ENCODE data around the gene TXNL4B. TPM values are rescaled to one million over a fixed set of nuclear protein-coding genes. Genes with fewer than 3 reads are reported as not detected.

TXNL4B gene
- polyA plus RNA-seq, 4 donors, result 11.3 to 22.1 (median 12.1) TPM

DNA sequence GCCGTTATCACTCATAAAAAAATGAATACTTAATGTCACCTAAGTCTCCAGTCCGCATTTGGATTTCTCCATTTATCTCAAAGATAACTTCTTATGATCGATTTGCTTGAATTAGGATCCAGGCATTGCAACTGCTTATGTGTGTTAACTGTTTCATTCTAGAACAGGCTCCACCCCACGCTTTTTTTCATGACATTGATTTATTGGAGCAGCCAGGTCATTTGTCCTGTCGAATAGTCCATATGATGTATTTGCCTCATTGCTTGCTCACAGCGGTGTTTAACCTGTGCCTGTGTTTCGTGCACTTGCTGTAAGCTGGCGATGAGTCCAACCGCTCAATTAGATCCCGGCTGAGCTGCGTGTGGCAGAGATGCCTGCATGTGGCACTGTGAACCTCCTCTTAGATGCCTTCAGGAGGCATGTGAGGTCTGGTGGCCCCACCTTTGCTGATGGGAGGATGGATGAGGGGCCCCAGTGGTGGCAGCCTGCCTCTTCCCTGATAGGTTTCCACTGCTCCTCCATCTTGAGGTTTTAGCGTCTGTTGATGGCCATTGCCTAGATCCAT is 16.6 kb upstream of the TXNL4B start:
- FAIRE-seq (no peak), DNase-seq (no peak)
- Histone ChIP-seq H3K4me1 (ENCODE audit: control insufficient read depth in 3 of 3, insufficient read depth in 2 of 3, low read depth in 1 of 3, low read length in 2 of 3) (no peaks in the 10 kb centered on the region), H3K27ac (ENCODE audit: low read depth in 1 of 3, low read length in 2 of 3) (no peak overlapping the region), H3K27me3 (ENCODE audit: control insufficient read depth in 3 of 3, insufficient read depth in 3 of 3, low read length in 3 of 3) (no peaks in the 10 kb centered on the region), H3K4me3 (ENCODE audit: low read depth in 1 of 3, low read length in 3 of 3) (no peak overlapping the region), H3K36me3 (ENCODE audit: control insufficient read depth in 3 of 3, insufficient read depth in 2 of 3, low read depth in 1 of 3, low read length in 3 of 3) (peaks cover 22 to 79% (median 48%) of the 10 kb centered on the region in 3 donors), H3K9me3 (ENCODE audit: control insufficient read depth in 2 of 2, insufficient read depth in 1 of 2, low read depth in 1 of 2, low read length in 1 of 2) (peaks cover 0 to 10% of the 10 kb centered on the region in 2 donors)
- WGBS, 3 donors, result 93 to 96% (median 95%) methylated on average over 12 of the region's 12 CpGs

DNA sequence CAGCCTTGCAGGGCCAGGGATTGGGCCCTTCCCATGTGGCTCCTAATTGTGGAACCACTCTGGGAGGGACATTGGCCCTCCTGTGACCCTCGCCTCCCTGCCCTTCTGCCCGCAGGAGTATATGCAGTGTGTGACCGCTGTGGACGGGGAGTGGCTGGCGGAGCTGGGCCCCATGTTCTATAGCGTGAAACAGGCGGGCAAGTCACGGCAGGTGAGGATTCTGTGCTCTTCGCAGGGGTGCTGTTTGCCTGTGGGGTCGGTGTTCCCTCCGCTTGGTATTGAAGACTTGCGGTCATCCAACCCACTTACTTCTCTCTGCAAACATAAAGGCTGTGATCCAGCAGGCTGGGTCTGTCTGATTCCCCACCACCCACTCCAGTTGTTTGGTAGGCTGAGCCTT is 15.9 kb upstream of the TXNL4B start:
- no peak overlapping the region for H3K27ac ChIP-seq (ENCODE audit: low read depth in 1 of 3, low read length in 2 of 3)
- H3K27me3 ChIP-seq (ENCODE audit: control insufficient read depth in 3 of 3, insufficient read depth in 3 of 3, low read length in 3 of 3), result no peaks in the 10 kb centered on the region
- FAIRE-seq, result no peak
- H3K36me3 ChIP-seq (ENCODE audit: control insufficient read depth in 3 of 3, insufficient read depth in 2 of 3, low read depth in 1 of 3, low read length in 3 of 3), result peaks cover 27 to 87% (median 48%) of the 10 kb centered on the region in 3 donors
- no peak overlapping the region for H3K4me3 ChIP-seq (ENCODE audit: low read depth in 1 of 3, low read length in 3 of 3)
- H3K4me1 ChIP-seq (ENCODE audit: control insufficient read depth in 3 of 3, insufficient read depth in 2 of 3, low read depth in 1 of 3, low read length in 2 of 3), result no peaks in the 10 kb centered on the region
- H3K9me3 ChIP-seq (ENCODE audit: control insufficient read depth in 2 of 2, insufficient read depth in 1 of 2, low read depth in 1 of 2, low read length in 1 of 2), result peaks cover 0 to 10% of the 10 kb centered on the region in 2 donors
- 96 to 98% (median 97%) methylated on average over 12 of the region's 12 CpGs for WGBS, 3 donors
- DNase-seq, result no peak

DNA sequence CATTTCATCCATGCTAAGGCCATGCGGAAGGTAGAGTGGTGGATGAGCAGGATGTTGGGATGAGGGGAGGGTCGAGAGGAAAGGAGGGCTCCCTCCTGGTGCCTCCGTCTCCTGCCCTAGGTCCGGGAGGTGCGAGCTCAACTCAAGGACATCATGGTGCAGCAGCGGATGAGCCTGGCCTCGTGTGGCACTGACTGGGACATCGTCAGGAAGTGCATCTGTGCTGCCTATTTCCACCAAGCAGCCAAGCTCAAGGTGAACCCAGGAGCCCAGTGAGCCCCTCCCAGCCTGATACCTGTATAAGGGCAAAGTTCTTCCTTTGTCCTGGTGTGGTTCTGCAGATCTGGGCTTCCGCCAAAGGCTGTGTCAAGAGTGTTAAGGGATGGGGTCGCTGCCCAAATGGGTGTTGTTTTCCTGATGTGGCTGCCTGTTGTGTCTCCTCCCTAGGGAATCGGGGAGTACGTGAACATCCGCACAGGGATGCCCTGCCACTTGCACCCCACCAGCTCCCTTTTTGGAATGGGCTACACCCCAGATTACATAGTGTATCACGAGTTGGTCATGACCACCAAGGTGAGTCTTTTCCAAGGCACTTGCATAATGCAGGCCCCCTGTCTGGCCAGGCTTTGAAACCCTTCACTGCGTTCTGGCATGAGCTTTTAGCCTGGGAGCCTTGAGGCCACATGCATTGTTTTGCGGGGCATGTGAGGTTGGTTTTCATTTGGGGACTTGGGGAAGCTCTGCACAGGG is 15.1 kb upstream of the TXNL4B start:
- Histone ChIP-seq H3K27ac (ENCODE audit: low read depth in 1 of 3, low read length in 2 of 3) (no peak overlapping the region), H3K36me3 (ENCODE audit: control insufficient read depth in 3 of 3, insufficient read depth in 2 of 3, low read depth in 1 of 3, low read length in 3 of 3) (peaks cover 27 to 94% (median 54%) of the 10 kb centered on the region in 3 donors), H3K27me3 (ENCODE audit: control insufficient read depth in 3 of 3, insufficient read depth in 3 of 3, low read length in 3 of 3) (no peaks in the 10 kb centered on the region), H3K4me1 (ENCODE audit: control insufficient read depth in 3 of 3, insufficient read depth in 2 of 3, low read depth in 1 of 3, low read length in 2 of 3) (no peaks in the 10 kb centered on the region), H3K9me3 (ENCODE audit: control insufficient read depth in 2 of 2, insufficient read depth in 1 of 2, low read depth in 1 of 2, low read length in 1 of 2) (peaks cover 0 to 10% of the 10 kb centered on the region in 2 donors), H3K4me3 (ENCODE audit: low read depth in 1 of 3, low read length in 3 of 3) (no peak overlapping the region)
- 74 to 80% (median 77%) methylated on average over 16 of the region's 16 CpGs for WGBS, 3 donors
- DNase-seq (peak in 1 of 2 donors; percentile 36), FAIRE-seq (no peak)

DNA sequence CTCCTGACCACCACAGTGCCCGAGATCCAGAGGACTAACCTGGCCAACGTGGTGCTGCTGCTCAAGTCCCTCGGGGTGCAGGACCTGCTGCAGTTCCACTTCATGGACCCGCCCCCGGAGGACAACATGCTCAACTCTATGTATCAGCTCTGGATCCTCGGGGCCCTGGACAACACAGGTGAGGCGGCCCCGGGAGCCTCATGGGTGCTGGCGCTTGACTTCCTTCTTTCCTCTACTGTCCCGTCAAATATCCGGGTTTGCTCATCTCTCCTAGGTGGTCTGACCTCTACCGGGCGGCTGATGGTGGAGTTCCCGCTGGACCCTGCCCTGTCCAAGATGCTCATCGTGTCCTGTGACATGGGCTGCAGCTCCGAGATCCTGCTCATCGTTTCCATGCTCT is 14.0 kb upstream of the TXNL4B start:
- no peak overlapping the region for H3K27ac ChIP-seq (ENCODE audit: low read depth in 1 of 3, low read length in 2 of 3)
- H3K4me3 ChIP-seq (ENCODE audit: low read depth in 1 of 3, low read length in 3 of 3), result no peak overlapping the region
- peaks cover 0 to 10% of the 10 kb centered on the region in 2 donors for H3K9me3 ChIP-seq (ENCODE audit: control insufficient read depth in 2 of 2, insufficient read depth in 1 of 2, low read depth in 1 of 2, low read length in 1 of 2)
- no peaks in the 10 kb centered on the region for H3K27me3 ChIP-seq (ENCODE audit: control insufficient read depth in 3 of 3, insufficient read depth in 3 of 3, low read length in 3 of 3)
- DNase-seq, result no peak
- FAIRE-seq, result no peak
- H3K4me1 ChIP-seq (ENCODE audit: control insufficient read depth in 3 of 3, insufficient read depth in 2 of 3, low read depth in 1 of 3, low read length in 2 of 3), result no peaks in the 10 kb centered on the region
- peaks cover 35 to 95% (median 62%) of the 10 kb centered on the region in 3 donors for H3K36me3 ChIP-seq (ENCODE audit: control insufficient read depth in 3 of 3, insufficient read depth in 2 of 3, low read depth in 1 of 3, low read length in 3 of 3)
- 94 to 95% (median 94%) methylated on average over 17 of the region's 17 CpGs for WGBS, 3 donors

DNA sequence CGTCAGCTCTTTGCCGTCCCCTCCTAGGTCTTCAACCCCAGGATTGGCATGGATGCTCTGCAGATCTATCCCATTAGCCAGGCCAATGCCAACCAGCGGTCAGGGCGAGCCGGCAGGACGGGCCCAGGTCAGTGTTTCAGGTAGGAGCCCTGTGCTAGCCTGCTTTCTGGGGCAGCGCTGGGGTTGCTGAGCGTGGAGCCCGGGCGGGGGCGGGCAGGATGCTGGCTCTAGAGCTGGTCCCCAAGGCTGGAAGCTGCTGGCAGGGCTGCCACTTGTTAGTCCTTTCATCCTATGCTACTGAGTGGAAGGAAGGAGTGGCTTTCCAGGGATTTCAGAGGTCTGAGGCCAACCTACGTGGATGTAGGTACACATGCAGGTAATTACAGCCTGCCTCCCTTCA is 12.6 kb upstream of the TXNL4B start:
- no peaks in the 10 kb centered on the region for H3K27me3 ChIP-seq (ENCODE audit: control insufficient read depth in 3 of 3, insufficient read depth in 3 of 3, low read length in 3 of 3)
- no peak for DNase-seq
- 96 to 97% (median 96%) methylated on average over 12 of the region's 12 CpGs for WGBS, 3 donors
- H3K27ac ChIP-seq (ENCODE audit: low read depth in 1 of 3, low read length in 2 of 3), result no peak overlapping the region
- H3K4me3 ChIP-seq (ENCODE audit: low read depth in 1 of 3, low read length in 3 of 3), result no peak overlapping the region
- H3K4me1 ChIP-seq (ENCODE audit: control insufficient read depth in 3 of 3, insufficient read depth in 2 of 3, low read depth in 1 of 3, low read length in 2 of 3), result no peaks in the 10 kb centered on the region
- peaks cover 37 to 94% (median 53%) of the 10 kb centered on the region in 3 donors for H3K36me3 ChIP-seq (ENCODE audit: control insufficient read depth in 3 of 3, insufficient read depth in 2 of 3, low read depth in 1 of 3, low read length in 3 of 3)
- peaks cover 0 to 3% of the 10 kb centered on the region in 2 donors for H3K9me3 ChIP-seq (ENCODE audit: control insufficient read depth in 2 of 2, insufficient read depth in 1 of 2, low read depth in 1 of 2, low read length in 1 of 2)
- FAIRE-seq, result no peak

DNA sequence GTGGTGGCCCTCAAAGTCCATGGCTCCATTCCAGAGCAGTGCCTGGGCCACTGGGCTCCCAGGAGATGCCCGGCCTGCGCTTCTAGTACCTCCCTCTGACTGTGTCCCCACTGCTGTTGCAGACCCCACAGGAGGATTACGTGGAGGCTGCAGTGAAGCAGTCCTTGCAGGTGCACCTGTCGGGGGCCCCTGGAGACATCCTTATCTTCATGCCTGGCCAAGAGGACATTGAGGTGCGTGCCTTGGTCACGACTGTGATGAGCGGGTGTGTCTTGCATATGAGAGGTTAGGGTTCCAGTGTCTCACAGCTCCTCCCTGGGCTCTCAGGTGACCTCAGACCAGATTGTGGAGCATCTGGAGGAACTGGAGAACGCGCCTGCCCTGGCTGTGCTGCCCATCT is 11.5 kb upstream of the TXNL4B start:
- Histone ChIP-seq H3K9me3 (ENCODE audit: control insufficient read depth in 2 of 2, insufficient read depth in 1 of 2, low read depth in 1 of 2, low read length in 1 of 2) (no peaks in the 10 kb centered on the region), H3K4me1 (ENCODE audit: control insufficient read depth in 3 of 3, insufficient read depth in 2 of 3, low read depth in 1 of 3, low read length in 2 of 3) (no peaks in the 10 kb centered on the region), H3K27me3 (ENCODE audit: control insufficient read depth in 3 of 3, insufficient read depth in 3 of 3, low read length in 3 of 3) (no peaks in the 10 kb centered on the region), H3K36me3 (ENCODE audit: control insufficient read depth in 3 of 3, insufficient read depth in 2 of 3, low read depth in 1 of 3, low read length in 3 of 3) (peaks cover 30 to 94% (median 50%) of the 10 kb centered on the region in 3 donors), H3K4me3 (ENCODE audit: low read depth in 1 of 3, low read length in 3 of 3) (no peak overlapping the region), H3K27ac (ENCODE audit: low read depth in 1 of 3, low read length in 2 of 3) (no peak overlapping the region)
- DNase-seq (no peak), FAIRE-seq (no peak)
- WGBS, 3 donors, result 86 to 94% (median 88%) methylated on average over 9 of the region's 9 CpGs

DNA sequence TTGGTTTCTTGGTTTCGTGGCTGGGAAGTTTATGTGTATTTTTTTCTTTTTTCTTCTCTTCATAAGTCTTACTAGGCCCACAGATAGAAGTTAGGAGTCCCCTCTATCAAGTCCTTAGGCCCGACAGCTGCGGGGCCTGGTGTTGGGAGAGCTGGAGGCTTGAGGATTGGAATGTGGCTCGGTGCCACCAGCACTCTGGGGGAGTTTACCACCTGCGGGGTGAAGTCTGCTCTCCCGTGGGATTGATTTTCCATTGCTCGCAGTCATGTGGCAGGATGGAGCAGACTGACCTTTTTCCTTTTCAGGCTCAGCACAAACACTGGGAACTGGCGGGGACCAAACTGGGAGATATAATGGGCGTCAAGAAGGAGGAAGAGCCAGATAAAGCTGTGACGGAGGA is 7.8 kb upstream of the TXNL4B start:
- DNase-seq, result no peak
- Histone ChIP-seq H3K27me3 (ENCODE audit: control insufficient read depth in 3 of 3, insufficient read depth in 3 of 3, low read length in 3 of 3) (no peaks in the 10 kb centered on the region), H3K36me3 (ENCODE audit: control insufficient read depth in 3 of 3, insufficient read depth in 2 of 3, low read depth in 1 of 3, low read length in 3 of 3) (peaks cover 29 to 89% (median 47%) of the 10 kb centered on the region in 3 donors), H3K27ac (ENCODE audit: low read depth in 1 of 3, low read length in 2 of 3) (no peak overlapping the region), H3K4me3 (ENCODE audit: low read depth in 1 of 3, low read length in 3 of 3) (no peak overlapping the region), H3K4me1 (ENCODE audit: control insufficient read depth in 3 of 3, insufficient read depth in 2 of 3, low read depth in 1 of 3, low read length in 2 of 3) (no peaks in the 10 kb centered on the region), H3K9me3 (ENCODE audit: control insufficient read depth in 2 of 2, insufficient read depth in 1 of 2, low read depth in 1 of 2, low read length in 1 of 2) (no peaks in the 10 kb centered on the region)
- FAIRE-seq, result no peak
- WGBS, 3 donors, result 88 to 90% (median 88%) methylated on average over 10 of the region's 10 CpGs

DNA sequence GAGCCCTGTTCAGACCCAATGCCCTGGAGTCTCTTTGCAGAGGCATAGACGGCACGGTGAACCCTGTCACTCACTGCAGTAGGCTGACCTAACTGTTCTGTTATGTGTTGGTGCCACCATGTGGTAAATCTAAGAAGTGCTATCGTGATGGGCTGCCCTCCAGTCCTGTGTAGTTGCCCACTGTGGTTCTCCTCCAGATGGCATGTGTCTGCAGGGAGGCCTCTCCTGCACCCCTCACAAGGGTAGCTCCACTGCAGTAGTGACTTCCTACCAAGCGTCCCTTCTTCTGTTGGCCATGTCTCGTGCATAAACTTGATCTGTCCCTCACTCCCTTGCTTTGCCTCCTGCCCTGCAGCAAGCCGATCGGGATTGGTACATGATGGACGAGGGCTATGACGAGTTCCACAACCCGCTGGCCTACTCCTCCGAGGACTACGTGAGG is 6.0 kb upstream of the TXNL4B start:
- Histone ChIP-seq H3K9me3 (ENCODE audit: control insufficient read depth in 2 of 2, insufficient read depth in 1 of 2, low read depth in 1 of 2, low read length in 1 of 2) (no peaks in the 10 kb centered on the region), H3K36me3 (ENCODE audit: control insufficient read depth in 3 of 3, insufficient read depth in 2 of 3, low read depth in 1 of 3, low read length in 3 of 3) (peaks cover 19 to 73% (median 38%) of the 10 kb centered on the region in 3 donors), H3K4me3 (ENCODE audit: low read depth in 1 of 3, low read length in 3 of 3) (no peak overlapping the region), H3K27me3 (ENCODE audit: control insufficient read depth in 3 of 3, insufficient read depth in 3 of 3, low read length in 3 of 3) (no peaks in the 10 kb centered on the region), H3K27ac (ENCODE audit: low read depth in 1 of 3, low read length in 2 of 3) (no peak overlapping the region), H3K4me1 (ENCODE audit: control insufficient read depth in 3 of 3, insufficient read depth in 2 of 3, low read depth in 1 of 3, low read length in 2 of 3) (peaks cover 2 to 9% (median 6%) of the 10 kb centered on the region in 3 donors)
- DNase-seq (peak; percentile 63 to 75), FAIRE-seq (no peak)
- WGBS, 3 donors, result 67 to 70% (median 67%) methylated on average over 12 of the region's 12 CpGs
